Activated T-cell treated with anti-CD3 and anti-CD28 coated beads, Interleukin-2, amount 50 U/mL, for 24 hours (primary cell): ENCODE measurements around the gene PEX10.

ENCODE experiments used
- DNase-seq: peaks from one replicate; pipeline ENCODE4 v3.0.0-alpha.2; 2020
- H3K27ac Mint-ChIP-seq: 2 replicates; pipeline ENCODE4 v1.8.0; 2020; ENCODE audit warnings: mild to moderate bottlenecking, mixed read lengths
- H3K27me3 Mint-ChIP-seq: 2 replicates; pipeline ENCODE4 v1.8.0; 2020; ENCODE audit warnings: mixed read lengths
- H3K36me3 Mint-ChIP-seq: 2 replicates; pipeline ENCODE4 v1.8.0; 2020; ENCODE audit warnings: low read depth, mixed read lengths
- H3K4me1 Mint-ChIP-seq: 2 replicates; pipeline ENCODE4 v1.8.0; 2020; ENCODE audit warnings: low read depth, mixed read lengths
- H3K4me3 Mint-ChIP-seq: 2 replicates; pipeline ENCODE4 v1.8.0; 2020; ENCODE audit warnings: mild to moderate bottlenecking, moderate library complexity, mixed read lengths
- H3K9me3 Mint-ChIP-seq: 2 replicates; pipeline ENCODE4 v1.8.0; 2020; ENCODE audit warnings: mixed read lengths

Gene PEX10

DNA sequence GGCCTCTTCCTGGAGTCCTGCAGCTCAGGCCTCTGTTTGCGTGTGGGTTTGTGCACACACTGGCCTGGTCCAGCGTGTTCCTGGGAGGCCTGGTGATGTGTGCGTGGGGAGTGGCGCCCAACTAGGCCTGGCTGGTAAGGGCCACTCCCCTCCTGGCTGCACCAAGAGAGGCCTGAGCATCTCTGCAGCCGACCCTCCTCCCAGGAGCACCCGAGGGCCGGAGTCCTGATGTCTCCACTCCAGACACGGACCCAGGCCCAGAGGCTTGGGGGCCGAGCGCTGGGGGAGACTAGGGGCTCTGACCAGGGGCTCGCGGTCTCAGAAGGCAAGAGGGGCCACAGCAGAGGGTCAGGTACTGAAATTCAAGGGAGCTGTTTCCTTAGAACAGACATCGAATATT is 54.3 kb downstream of the PEX10 start:
- Mint-ChIP-seq H3K27me3 (no peaks in the 10 kb centered on the region), H3K27ac (no peak overlapping the region), H3K9me3 (peaks cover 5% of the 10 kb centered on the region), H3K4me1 (no peaks in the 10 kb centered on the region), H3K4me3 (no peak overlapping the region), H3K36me3 (no peaks in the 10 kb centered on the region)
- DNase-seq: no peak

DNA sequence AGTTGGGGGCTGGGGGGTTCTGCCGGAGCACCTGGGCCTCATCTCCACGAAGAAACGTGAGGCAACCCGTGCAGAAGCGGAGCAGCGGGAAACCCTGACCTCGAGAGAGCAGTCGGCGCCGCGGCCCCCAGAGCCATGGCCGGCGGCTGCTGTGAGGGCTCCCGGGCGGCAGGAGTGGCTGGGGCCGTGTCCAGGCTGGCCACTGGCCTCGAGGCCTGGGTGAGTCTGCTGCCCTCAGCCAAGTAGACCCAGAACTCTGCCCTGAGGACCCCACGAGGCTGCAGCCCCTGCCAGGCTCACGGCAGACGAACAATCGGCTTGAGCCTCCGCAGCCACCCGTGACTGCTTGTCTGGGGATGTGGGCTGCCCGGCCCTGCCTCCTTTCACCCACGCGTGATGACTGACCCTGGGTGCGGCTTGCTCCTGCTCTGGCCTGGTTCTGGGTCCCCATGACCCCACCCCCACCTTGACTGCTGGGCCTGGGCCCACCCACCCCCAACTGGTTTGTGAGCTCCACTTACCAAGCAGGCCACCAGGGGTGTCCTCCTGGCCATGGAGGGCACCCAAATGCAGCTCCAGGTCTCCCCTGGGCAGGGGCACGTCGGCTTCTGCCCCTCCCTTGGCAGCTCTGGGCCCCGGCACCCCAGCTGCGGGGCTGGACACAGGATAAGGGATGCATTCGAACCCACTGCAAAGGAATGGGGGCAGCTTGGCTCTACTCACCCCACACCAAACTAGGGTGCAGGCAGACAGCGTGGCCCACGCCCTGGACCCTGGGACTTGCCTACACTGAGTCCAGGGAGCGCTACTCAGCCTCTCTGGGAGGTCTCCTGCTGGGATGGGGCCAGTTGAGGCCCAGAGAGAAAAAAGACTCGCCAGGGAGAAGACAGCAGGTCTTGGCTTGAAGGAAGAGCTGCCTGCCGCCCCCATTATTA is 55.2 kb downstream of the PEX10 start:
- no peaks in the 10 kb centered on the region for H3K4me1 Mint-ChIP-seq
- H3K27me3 Mint-ChIP-seq: no peaks in the 10 kb centered on the region
- peaks cover under 1% of the 10 kb centered on the region for H3K9me3 Mint-ChIP-seq
- H3K27ac Mint-ChIP-seq: no peak overlapping the region
- no peak for DNase-seq
- H3K36me3 Mint-ChIP-seq: no peaks in the 10 kb centered on the region
- no peak overlapping the region for H3K4me3 Mint-ChIP-seq

DNA sequence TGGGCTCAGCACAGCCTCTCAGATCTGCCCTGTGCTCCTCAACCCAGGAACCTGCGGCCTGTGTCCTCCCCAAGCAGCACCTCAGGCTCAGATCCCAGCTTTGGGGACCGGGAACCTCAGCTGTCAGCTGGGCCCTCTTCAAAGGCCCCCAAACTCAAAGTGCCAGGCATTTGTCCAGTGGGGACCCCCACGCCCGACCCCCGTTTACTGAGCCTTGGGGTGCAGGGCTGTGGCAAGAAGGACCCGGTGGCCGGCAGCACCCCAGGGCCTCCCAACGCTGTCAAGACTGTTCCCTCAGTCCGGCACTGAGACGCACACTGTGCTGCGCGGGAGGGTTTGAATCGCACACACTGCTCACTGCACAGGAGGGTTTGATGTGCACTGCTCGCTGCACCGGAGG is 56.0 kb downstream of the PEX10 start:
- H3K9me3 Mint-ChIP-seq: no peaks in the 10 kb centered on the region
- H3K4me3 Mint-ChIP-seq: no peak overlapping the region
- no peak for DNase-seq
- H3K36me3 Mint-ChIP-seq: no peaks in the 10 kb centered on the region
- no peak overlapping the region for H3K27ac Mint-ChIP-seq
- H3K27me3 Mint-ChIP-seq: no peaks in the 10 kb centered on the region
- no peaks in the 10 kb centered on the region for H3K4me1 Mint-ChIP-seq

GRCh38 chr1:2355373-2356261 is 56.7 kb downstream of the PEX10 start:
- H3K9me3 Mint-ChIP-seq: no peaks in the 10 kb centered on the region
- no peak overlapping the region for H3K27ac Mint-ChIP-seq
- H3K36me3 Mint-ChIP-seq: no peaks in the 10 kb centered on the region
- no peak for DNase-seq
- H3K4me3 Mint-ChIP-seq: no peak overlapping the region
- H3K4me1 Mint-ChIP-seq: no peaks in the 10 kb centered on the region
- no peaks in the 10 kb centered on the region for H3K27me3 Mint-ChIP-seq

- Mint-ChIP-seq H3K36me3 (no peaks in the 10 kb centered on the region), H3K4me1 (no peaks in the 10 kb centered on the region), H3K27ac (no peak overlapping the region), H3K9me3 (no peaks in the 10 kb centered on the region), H3K4me3 (no peak overlapping the region), H3K27me3 (no peaks in the 10 kb centered on the region)
- DNase-seq: no peak
Measured at GRCh38 chr1:2354511-2355372, 57.6 kb downstream of the PEX10 start.
